Activated CD8-positive, alpha-beta memory T cell treated with anti-CD3 and anti-CD28 coated beads, Interleukin-2, amount 50 U/mL, for 24 hours (primary cell): ENCODE measurements around the gene EMILIN3.
A peak's percentile ranks its signal among the peaks of the same experiment; 100 is the strongest.

Experiments used
- DNase-seq: peaks from one replicate; pipeline ENCODE4 v3.0.0-alpha.2; 2020; ENCODE audit errors: extremely low read depth

EMILIN3 gene

DNA sequence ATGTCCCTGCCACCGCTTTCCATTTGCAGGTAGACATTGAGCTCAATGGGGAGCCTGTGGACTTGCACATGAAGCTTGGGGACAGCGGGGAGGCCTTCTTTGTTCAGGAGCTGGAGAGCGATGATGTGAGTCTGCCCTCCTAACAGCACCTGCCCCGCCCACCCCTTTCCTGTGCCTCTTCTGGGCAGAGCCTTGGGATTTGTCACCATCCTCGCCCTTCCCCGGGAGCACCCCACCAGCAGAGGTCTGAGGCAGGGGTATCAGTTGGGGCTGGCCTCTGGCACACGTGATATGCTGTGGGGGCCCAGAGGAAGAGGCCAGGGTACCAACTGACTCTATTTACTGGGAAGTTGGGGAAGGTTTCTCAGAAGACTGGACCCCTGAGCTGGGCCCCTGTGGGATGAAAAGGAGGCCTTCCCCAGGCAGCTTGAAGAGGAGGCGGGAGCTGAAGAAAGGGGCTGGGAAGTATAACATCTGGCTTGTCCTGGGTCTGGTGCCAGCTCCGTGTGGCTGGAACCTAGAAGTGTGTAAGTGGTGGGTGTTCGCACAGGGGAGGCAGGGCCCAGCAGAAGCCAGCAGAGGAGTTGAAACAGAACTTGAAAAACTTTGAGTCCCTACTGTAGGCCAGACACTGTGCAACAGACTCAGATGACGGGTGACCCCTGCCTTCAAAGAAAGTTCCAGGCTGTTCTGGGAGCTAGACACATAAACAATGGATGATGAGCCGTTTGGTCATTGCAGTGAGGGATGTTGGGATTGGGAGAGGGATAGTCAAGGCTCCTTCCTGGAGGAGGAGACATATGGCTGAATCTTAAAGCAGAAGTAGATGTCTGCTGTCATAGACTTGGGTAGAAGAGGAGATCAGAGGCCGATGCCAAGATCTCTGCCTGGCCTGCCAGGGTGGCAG, 18.8 kb downstream of the EMILIN3 start:
- no peak for DNase-seq

DNA sequence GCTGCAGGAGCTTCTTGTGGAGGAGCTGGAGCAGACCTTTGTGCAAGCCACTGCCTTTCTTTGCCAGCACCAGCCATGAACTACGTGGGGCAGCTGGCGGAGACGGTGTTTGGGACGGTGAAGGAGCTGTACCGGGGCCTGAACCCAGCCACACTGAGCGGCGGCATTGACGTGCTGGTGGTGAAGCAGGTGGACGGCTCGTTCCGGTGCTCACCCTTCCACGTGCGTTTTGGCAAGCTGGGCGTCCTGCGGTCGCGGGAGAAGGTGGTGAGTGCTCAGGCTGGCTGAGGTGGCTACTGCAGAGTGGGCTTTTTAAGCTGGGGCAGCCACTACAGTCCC, 20.9 kb downstream of the EMILIN3 start:
- DNase-seq = no peak

DNA sequence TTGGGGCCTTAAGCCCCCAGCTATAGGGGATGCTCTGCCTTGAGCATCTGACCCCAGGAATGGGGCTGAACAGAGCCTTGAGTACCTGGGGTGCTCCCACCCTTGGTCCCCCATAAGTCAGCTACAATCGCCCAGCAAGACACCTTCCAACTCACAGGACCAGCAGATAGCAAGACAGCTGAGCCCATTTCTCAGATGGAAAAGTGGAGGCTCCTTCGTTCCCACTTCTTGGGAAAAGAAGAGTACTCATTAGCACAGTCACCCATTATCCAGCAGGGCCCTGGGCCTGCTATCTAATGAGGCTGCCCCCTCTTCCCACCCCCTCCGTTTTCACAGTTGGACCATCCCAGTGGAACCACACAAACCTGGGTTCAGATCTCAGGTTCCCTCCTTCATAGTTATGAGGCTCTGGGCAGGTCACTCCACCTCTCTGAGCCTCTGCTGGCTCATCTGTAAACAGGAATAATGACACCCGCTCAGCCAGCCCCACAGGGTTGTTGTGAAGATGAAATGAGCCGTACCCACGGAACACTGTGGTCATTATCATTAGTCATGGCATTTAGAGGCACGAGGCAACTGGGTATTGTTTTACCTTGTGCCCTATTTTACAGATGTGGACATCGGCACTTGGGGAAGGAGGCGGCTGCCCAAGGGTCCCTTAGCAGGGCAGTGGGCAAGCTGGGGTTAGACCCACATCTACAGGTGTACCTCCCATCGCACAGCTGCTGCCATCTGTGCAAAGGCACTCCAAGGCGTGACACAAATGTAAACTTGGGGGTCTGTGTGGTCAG, 21.5 kb downstream of the EMILIN3 start:
- no peak for DNase-seq

DNA sequence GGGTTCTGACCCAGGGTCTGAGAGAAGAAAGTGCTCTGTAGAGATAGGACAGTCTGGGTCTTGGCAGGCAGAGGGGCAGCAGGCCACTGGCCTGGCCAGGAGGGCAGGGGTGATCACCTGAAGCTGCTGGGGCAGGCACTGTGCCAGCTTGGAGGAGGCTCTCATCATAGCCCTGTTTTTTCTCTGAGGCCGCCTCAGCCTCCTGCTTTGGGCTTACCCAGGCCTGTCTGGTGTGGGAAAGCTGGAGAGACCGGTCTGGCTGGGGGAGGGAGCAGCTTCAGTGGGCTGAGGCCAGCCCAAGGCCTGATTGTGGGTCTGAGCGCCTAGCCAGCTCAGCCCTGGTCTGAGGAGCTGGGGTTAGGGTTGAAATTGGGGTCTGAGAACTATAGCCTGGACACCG, 22.1 kb downstream of the EMILIN3 start:
- DNase-seq = no peak

DNA sequence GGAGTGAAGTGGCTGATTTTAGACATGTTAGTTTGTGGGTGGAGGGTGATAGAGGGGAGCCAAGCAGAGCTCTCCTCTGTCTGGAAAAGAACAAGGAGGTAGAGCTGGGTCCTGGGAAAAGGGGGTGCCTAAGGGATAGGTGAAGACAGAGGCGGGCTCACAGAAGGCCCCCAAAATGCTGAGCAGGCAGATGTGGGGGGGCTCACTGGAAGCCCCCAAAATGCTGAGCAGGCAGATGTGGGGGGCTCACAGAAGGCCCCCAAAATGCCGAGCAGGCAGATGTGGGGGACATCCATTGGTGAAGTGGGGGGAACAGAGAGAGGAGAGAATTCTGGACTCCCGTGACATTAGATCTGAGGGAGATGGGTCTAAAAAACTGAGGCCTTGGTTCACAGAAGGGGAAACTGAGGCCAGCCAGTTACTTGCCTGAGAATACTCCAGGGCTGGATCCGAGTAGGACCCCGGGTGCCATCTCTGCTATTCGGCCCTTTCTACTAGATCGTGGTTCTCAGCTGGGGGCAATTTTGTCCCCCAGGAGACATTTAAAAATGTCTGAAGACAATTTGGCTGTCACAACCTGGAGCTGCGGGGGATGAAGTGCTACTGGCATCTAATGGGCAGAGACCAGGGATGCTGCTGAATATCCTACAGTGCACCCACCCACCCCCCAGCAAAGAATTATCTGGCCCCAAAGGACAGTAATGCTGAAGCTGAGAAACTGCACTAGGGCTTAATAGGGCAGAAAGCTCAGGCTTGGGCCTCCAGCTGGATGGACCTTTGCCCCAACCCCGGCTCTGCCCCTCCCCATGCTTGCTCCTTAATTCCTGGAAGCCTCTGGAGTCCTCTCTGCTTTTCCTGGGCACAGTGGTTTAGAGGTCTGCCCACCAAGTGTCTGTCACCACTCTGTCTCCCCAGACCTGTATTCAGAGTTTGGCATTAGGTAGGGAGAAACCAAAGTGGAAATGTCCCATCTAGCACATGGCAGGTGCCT, 23.8 kb downstream of the EMILIN3 start:
- no peak for DNase-seq

DNA sequence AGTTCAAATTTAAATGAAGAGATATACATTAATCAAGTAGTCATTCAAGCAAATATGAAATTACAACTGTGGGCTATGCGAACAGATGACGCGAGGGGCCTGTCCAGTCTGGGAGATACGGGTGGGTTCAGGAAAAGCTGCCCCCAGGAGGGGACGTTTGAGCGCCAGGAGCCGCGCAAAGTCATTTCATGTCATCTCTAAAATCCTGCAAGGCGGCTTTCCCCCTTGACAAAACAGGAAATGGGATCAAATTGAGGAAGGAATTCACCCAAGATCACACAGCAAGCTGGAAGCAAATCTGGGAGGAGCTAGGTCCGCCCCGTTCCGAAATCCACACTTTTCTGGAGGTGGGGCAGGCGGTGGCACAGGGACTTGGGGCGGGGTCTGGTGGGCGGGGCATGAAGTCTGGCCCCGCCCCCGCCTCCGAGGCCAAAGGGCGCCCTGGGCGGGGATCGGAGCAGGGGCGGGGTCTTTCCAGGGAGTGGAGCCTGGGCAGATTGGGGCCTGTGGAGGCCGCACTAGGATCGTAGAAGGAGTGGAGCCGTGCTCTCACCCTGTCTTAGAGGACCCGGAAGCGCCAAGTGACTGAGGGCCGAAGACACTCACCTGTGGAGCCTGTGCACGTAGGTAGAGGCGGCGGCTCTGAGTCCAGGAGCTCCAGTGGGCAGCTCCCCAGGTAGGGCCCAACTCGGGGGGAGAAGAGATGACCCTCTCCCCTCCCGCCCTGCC, 26.1 kb downstream of the EMILIN3 start, which contains the start of gene LPIN3:
LPIN3 (plus strand) TSS at position 495 of the 729 bp plus-strand sequence. CDS start 4,983 bp downstream, outside the sequence.
- no peak for DNase-seq

DNA sequence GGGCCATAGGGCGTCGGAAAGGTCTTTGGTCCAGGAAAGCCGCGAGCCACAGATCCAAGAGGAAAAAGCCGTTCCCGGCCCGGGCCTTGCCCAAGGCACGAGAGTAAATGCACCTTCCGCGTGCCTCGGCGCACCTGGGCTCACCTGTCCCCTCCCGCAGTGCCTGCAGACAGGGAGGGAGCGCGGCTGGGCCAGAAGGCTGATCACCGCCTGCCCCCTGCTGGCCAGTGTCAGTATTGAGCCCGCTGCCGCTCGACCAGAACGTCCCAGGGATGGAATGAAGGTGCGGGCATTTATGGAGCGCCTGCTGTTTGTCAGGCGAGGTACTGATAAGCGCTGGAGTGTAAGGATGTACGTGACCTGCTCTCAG, 26.7 kb downstream of the EMILIN3 start:
- DNase-seq = peak; percentile 54

DNA sequence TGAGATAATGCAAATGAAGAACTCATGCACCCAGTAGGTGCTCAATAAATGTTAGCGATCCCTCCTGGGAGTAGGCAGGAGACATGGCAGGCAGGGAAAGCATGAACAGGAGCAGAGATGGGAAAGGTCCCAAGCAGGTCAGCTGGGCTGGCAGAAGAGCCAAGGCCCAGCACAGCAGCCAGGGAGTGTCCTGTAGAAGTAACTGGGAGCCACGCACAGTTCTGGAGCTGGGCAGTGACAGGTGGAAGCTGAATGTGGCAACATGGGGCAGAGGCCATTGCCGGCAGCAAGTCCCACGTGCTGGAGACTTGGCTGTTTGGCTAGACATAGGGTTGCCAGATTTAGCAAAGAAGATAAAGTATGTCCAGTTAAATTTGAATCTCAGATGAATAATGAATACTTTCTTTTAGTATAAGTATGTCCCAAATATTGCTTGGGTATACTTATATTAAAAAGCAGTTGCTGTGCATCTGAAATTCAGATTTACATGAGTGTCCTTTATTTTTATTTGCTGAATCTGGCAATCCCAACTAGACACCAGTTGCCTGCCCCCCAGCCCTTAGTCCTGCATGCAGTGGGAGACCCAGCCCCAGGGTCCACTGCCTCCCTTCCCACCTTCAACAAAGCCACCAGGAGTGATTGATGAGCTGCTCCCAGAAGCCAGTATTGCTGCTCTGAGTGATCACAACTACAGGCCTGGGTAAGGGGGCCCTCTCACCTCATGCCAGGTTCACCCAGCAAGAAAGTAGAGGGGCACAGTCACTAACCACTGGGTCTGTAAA, 29.7 kb downstream of the EMILIN3 start:
- no peak for DNase-seq

DNA sequence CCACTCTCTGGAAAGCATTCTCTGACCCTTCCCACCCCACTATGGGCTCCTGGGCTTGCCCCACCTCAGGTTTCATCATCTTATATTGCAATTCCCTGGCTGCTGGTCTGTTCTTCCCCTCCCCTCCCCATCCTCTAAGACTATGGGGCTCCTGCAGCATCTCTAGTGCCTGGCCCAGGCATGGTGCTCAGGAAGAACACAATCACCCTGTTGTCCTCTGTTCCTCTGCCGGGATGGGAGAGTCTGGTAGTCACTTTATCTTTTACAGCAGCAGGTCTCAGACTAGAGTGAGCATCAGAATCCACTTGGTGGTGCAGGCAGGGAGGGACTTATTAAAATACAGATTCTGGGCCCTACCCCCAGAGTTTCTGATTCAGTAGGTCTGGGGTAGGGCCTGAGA, 31.0 kb downstream of the EMILIN3 start:
- DNase-seq = no peak

DNA sequence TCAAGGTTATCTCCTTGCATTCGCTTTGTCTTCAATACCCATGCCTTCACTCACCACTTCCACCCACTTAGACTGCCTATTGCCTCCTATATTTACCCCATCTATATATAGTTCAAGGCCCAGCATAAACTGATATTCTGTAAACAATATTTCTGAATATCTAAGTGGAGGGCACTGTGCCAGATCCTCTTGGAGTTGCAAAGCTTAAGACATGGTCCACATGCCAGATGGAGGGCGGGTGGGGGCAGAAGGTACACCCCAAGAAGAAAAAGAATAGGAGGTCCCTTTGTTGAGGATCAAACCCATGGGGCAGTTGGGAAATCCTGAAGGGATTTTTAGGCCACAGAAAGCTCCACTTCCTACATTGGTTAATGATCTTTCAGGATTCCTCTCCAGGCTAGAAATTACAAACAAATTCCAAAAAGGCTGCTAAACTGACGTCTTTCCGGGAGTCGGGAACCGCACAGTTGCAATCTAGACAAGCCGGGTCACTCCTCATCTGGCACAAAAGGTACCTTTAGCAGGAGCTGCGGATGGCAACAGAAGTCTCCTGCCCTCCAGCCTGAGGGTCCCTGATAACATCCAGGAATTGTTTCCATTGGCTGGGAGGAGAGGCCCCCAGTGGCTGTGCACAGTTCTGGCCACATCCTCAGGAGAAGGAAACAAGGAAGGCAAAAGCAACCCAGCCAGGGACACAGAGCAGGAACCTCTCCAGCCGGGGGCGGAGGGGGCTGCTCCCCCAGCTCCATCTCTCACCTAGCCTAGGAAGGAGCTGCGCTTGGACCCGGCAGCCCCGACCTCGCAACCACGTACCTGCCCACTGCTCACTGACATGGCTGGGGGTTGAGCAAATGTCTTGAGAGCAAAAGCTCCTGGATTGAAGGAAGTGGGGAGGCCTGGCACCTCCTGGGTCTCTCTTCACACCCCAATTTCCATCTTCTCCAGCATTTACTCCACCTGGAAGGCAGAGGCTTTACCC, 31.9 kb downstream of the EMILIN3 start:
- DNase-seq = no peak

DNA sequence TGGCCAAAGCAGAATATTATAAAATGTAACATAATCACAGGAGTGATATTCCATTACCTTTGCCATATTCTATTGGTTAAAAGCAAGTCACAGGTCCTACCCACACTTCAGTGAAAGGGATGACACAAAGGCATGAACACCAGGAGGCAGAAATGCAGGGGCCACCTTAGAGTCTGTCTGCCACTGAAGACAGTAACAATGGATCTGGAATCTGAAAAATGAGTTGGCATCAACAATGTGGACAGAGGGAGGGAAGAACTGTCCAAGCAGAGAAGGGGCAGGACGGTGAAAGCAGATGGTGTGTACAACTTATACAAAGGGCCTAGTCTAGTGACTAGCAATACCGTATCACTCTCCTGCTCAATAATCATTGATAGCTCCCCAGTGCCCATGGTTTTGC, 32.6 kb downstream of the EMILIN3 start:
- DNase-seq = no peak

DNA sequence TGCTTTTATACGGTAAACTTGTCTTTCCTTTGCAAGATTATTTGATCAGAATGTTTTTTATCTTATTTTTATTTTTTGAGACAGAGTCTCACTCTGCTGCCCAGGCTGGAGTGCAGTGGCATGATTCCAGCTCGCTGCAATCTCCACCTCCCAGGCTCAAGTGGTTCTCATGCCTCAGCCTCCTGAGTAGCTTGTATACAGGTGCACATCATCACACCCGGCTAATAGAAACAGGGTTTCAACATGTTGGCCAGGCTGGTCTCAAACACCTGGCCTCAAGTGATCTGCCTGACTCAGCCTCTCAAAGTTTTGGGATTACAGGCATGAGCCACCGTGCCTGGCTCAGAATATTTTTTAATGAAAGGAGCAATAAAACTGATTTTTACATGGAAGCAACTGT, 34.9 kb downstream of the EMILIN3 start:
- DNase-seq = no peak

DNA sequence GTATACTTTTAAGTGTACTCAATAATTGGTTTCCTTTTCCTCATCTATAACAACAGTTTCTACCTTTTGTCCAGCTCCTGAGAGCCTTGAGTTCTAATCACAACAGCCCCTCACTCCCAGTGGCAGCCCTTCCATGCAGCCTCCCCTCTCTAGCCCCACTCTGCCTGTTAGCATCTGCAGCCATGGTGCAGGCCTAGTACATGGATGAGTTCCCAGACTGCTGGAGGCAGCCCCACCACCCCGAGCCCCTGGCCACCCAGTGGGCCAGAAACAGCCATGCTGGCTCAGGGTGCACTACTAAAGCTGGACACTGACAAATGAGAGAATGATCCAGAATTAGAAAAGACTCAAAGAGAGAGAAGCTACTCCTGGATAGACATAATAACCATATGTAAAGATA, 35.7 kb downstream of the EMILIN3 start:
- no peak for DNase-seq

DNA sequence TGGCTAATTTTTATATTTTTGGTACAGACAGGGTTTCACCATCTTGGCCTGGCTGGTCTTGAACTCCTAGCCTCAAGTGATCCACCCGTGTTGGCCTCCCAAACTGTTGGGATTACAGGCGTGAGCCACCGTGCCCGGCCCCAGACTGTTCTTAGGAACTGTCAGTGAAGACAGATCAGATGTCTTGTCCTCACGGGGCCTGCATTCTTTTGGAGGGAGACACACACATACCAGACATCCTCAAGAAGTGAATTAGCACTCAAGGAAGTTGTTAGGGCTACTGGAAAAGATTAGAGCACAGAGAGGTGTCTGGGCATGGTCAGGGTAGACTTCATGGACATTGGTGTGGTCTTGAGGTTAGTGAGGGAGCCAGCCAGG, 36.3 kb downstream of the EMILIN3 start:
- no peak for DNase-seq

DNA sequence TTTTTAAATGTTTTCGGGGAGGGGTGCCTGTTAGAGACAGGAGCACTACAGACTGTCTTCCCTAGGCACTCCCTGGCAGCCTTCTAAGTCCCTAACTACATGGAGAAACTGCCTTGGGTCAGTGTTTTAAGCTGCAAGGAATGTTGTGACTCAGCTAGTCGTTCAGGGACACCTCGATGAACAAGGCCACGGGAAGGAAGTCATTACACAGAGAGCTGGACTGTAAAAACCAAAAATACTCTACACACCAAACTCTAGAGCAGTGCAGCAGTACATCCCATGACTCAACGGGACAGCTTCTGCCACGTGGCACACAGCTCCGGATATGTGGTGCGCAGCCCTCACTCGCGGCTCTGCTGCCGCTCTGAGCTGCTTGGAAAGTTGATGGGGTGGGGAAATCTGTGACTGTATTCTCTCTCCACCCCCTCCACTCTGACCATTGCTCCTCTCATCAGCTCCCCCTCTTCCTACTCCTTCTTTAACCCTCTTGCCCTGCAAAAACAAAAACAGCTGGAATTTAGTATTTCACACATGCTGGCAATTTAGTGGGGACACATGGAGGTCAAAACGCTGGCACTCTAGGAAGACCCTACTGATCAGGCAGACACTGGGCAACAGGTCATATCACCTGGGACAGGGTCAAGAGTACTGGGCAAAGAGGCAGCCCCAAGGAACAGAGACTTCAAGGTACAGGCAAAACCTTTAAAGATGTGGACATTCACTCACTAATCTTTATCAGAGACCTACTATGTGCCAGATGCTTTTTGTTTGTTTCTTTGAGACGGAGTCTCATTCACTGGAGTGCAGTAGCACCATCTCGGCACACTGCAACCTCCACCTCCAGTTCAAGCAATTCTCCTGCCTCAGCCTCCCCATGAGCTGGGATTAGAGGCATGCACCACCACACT, 36.9 kb downstream of the EMILIN3 start:
- DNase-seq = peak; percentile 19

DNA sequence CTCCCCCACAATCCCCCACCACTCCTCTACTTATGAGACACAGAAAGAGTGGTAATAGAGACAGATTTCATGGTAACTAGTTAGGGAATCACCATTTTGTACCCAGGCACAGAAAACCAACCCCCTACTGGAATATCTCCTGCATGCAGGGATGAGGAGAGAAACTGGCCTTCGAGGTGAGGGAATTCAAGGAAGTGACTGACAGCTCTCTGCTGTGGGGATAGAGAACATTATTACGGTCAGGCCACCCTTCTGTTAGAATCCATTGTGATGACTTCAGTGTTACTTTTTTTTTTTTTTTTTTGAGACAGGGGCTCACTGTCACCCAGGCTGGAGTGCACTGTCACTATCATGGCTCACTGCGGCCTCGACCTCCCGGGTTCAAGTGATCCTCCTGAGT, 39.4 kb downstream of the EMILIN3 start:
- DNase-seq = no peak

DNA sequence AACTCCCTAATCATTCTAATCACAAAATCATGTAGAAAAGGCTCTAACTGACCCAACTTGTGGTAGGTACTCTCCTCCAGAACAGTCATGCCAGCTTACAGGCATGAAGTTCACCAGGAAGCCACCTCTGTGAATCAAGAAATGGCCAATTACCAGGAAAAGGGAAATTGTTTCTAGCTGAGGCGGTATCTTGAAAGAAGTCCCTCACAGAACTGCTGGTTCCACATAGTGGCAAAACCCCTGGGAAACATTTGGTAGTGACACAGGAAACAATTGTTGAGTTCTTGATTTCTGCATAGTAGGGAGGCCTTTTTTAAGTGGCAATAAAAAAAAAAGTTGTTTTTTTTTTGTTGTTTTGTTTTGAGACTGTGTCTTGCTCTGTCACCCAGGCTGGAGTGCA, 45.6 kb downstream of the EMILIN3 start:
- no peak for DNase-seq

DNA sequence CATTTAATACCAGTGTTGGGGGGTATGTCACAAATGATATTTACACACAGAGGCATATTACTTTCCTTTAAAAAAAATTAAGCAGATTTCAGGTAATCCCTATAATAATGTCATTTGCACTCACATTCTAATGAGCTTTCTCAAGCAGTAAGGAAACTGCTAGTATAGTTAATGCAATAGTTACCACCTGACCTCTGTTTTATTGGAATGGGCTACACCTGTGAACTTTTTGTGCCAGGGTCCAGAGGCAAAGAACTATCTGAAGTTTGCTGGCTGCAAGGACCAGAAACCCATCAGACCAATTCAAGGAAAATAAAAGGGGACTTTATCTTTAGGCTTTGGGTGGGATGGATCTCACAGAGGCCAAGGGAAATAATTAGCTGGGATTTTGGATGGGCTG, 46.2 kb downstream of the EMILIN3 start:
- no peak for DNase-seq
